Spleen (tissue), 7 donors: ENCODE data around the gene MUC4.

Experiments
- CTCF ChIP-seq, 11 experiments: fragments of 200-600 bp in 7 of 11; fragments of 450-650 bp in 4 of 11; sonication (generic) in 4 of 11; IDR thresholded peaks in 8 of 11; conservative IDR thresholded peaks in 3 of 11; 1 replicate in 7 of 11; 2 replicates in 4 of 11; pipeline versions ENCODE4 v1.4.0 to v1.8.0; 2016 to 2021; ENCODE audit warnings: antibody characterized with exemption in 11 of 11, inconsistent platforms in 4 of 11, mild to moderate bottlenecking in 1 of 11
- POLR2A ChIP-seq, 3 donors: fragments of 450-650 bp; IDR thresholded peaks; one replicate each; pipeline ENCODE4 v1.5.1; 2017; ENCODE audit warnings: antibody characterized with exemption in 3 of 3, mild to moderate bottlenecking in 1 of 3
- POLR2AphosphoS5 ChIP-seq, 3 donors: sonication (generic); formaldehyde crosslinking; IDR thresholded peaks; one replicate each; pipeline ENCODE4 v1.5.1; 2017; ENCODE audit warnings: antibody characterized with exemption in 3 of 3
- donor health status: DM: no; HTN: no; CAD: no; lungs with moderate emphysema.
- donor health status: DM: no; HTN: no; CAD: no.
- donor health status: DM: no; HTN: no; CAD: no.

DNA sequence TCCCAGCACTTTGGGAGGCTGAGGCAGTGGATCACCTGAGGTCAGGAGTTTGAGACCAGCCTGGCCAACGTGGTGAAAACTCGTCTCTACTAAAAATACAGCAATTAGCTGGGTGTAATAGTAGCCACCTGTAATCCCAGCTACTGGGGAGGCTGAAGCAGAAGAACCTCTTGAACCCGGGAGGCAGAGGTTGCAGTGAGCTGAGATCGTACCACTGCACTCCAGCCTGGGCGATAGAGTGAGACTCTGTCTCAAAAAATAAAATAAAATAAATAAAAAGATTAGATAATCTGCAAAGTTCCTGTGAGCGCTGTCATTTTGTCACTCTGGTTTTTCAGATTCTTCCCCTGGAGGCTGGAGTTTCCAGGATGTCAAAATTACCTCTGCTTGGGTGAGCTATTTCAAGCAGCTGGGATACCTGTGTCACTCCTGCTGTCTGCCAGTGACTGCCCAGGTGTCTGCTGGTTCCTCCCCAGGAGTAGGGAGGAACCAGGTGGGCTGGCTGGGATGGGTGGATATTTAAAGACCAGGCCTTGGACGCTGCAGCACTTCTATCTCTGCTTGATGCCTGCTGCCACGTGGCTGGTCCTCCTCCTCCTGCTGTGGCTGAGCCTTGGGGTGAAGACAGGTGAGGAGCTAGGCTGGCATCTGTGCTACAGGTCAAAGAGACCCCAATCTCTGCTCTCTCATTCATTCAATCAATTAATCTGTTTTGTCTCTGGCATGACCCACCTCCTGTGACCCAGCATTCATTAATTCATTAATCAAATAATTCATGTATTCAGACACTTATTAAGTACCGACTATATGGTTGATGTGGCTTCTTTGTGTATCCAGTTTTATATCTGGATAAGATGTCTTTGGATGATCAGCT lies 110.5 kb downstream of the MUC4 start:
- no peak for TF ChIP-seq CTCF (IDR thresholded peaks at IDR 0.05 in 8 of 11, conservative IDR thresholded peaks at IDR 0.05 in 3 of 11)
- TF ChIP-seq POLR2AphosphoS5 (IDR thresholded peaks at IDR 0.05) = peak in 1 of 3 donors; percentile 45
- TF ChIP-seq POLR2A (IDR thresholded peaks at IDR 0.05) = no peak
